Heart right ventricle (tissue), 16 donors: ENCODE results near the gene WFDC5. TPM values are rescaled to one million over a fixed set of nuclear protein-coding genes. Genes with fewer than 3 reads are reported as not detected.

ENCODE experiments used
- ATAC-seq, 8 donors: fragments of 200-7000 bp; cut with Tn5 transposase; one replicate each; pipeline ENCODE4 v1.9.1; 2020; ENCODE audit warnings: mild to moderate bottlenecking in 8 of 8, moderate library complexity in 8 of 8, moderate number of reproducible peaks in 1 of 8
- DNase-seq, 2 donors: peaks; one replicate each; pipeline ENCODE4 v3.0.0-alpha.2; 2020
- H3K27ac ChIP-seq, 10 donors: fragments of 200-600 bp; sonication (generic) in 2 of 10; one replicate each; pipeline versions ENCODE4 v1.5.0 to v1.8.0; 2020 to 2022; ENCODE audit warnings: mild to moderate bottlenecking in 3 of 10
- H3K27me3 ChIP-seq, 7 donors: fragments of 200-600 bp; one replicate each; pipeline ENCODE4 v1.8.0; 2021 to 2022; ENCODE audit warnings: mild to moderate bottlenecking in 2 of 7
- H3K36me3 ChIP-seq, 9 donors: fragments of 200-600 bp; sonication (generic) in 1 of 9; one replicate each; pipeline versions ENCODE4 v1.5.0 to v1.8.0; 2020 to 2022; ENCODE audit warnings: mild to moderate bottlenecking in 2 of 9
- H3K4me1 ChIP-seq, 9 donors: fragments of 200-600 bp; sonication (generic) in 1 of 9; one replicate each; pipeline versions ENCODE4 v1.5.0 to v1.8.0; 2020 to 2022; ENCODE audit warnings: mild to moderate bottlenecking in 4 of 9
- H3K4me3 ChIP-seq, 10 donors: fragments of 200-600 bp; sonication (generic) in 2 of 10; one replicate each; pipeline versions ENCODE4 v1.5.0 to v1.8.0; 2020 to 2022; ENCODE audit warnings: mild to moderate bottlenecking in 7 of 10, moderate library complexity in 2 of 10
- H3K9me3 ChIP-seq, 11 donors: fragments of 200-600 bp in 10 of 11; sonication (generic) in 2 of 11; one replicate each; pipeline versions ENCODE4 v1.5.0 to v1.8.0; 2013 to 2022; ENCODE audit warnings: mild to moderate bottlenecking in 2 of 11, control low read depth in 1 of 11, moderate library complexity in 1 of 11
- CTCF ChIP-seq, 9 donors: fragments of 200-600 bp; sonication (generic) in 2 of 9; IDR thresholded peaks; one replicate each; pipeline versions ENCODE4 v1.5.0 to v1.8.0; 2021 to 2022; ENCODE audit warnings: antibody characterized with exemption in 9 of 9, mild to moderate bottlenecking in 5 of 9, moderate library complexity in 1 of 9
- WGBS, 2 donors: extraction: QIAGEN DNeasy Blood & Tissue Kit; methylation state at CpG; one replicate each; pipeline ENCODE4 v1.1.7; 2013; ENCODE audit warnings: inconsistent platforms in 1 of 2; 5-methylcytosine and 5-hydroxymethylcytosine counted together
- intact Hi-C, 10 donors: fragments of 100-400 bp; cut with DNase I; formaldehyde crosslinking; loops; one replicate each; pipeline versions ENCODE4 v1.11.1 to v1.14.2; 2022
- polyA plus RNA-seq, 2 donors: library from polyadenylated mRNA; stranded (reverse); fragments of 200-250 nt; gene quantifications; one replicate each; pipeline ENCODE4 v1.2.3, GENCODE V29; 2013
- total RNA-seq, 10 donors: library from RNA; stranded (reverse); fragmentation: NEBNext Ultra II Directional in 3 of 10; extraction: Animal tissue kit (Norgen Biotek cat#: 25700) in 3 of 10; gene quantifications; one replicate each; pipeline versions ENCODE4 v1.2.1 to v1.2.4, GENCODE V29; 2021 to 2023
- donor health status: Arrhythmogenic right ventricular cardiomyopathy.
- donor health status: ischemic (EF 13 %, LVEDD 7.1; RV severe dilation, severe dysfunction).
- donor health status: healthy with polysubstance abuse.
- donor health status: DM: no; HTN: yes; CAD: no.
- donor health status: DM: no; HTN: no; CAD: no.
- donor health status: ischemic (EF 25% LVEDD 6.9; RV normal size, moderate dysfunction).
- donor health status: ischemic (EF 25% LVEDD 5.7; RV mildly dilated, moderate dysfunction).
- donor health status: healthy.
- donor health status: DM: yes; HTN: yes; CAD: no.
- donor health status: Ischemic cardiomyopathy.
- donor health status: ischemic (EF 35%, LVEDD 5.7; RV mildly dilated, moderate dysfunction).
- donor health status: nonischemic (EF 11% LVEDD 7.7; RV severe dilation, severe dysfunction).
- donor health status: DM: yes; HTN: yes; CAD: no.
- donor health status: PGD.
- donor health status: ischemic (EF 29% LVEDD 5.4; RV normal size, mild dysfunction).
- donor health status: nonischemic (EF 23%, LVEDD 6.1; RV moderate dilation, normal function).

The WFDC5 gene
- total and polyA plus RNA-seq, 12 donors, result not detected

GRCh38 chr20:45103072-45103471 is 11.9 kb downstream of the WFDC5 start:
- no peak overlapping the region for H3K27ac ChIP-seq
- H3K4me3 ChIP-seq, result no peak overlapping the region
- no peaks in the 10 kb centered on the region for H3K9me3 ChIP-seq
- no peaks in the 10 kb centered on the region for H3K36me3 ChIP-seq
- TF ChIP-seq CTCF (IDR thresholded peaks at IDR 0.05), result no peak
- intact Hi-C loops, result no loop called here
- peaks cover 1 to 10% (median 2%) of the 10 kb centered on the region in 9 donors for H3K4me1 ChIP-seq
- DNase-seq (no peak), ATAC-seq (no peak)
- peaks cover 0 to 81% (median 55%) of the 10 kb centered on the region in 7 donors for H3K27me3 ChIP-seq
- 73 to 79% methylated on average over 2 of the region's 2 CpGs for WGBS, 2 donors

GRCh38 chr20:45101333-45101850 is 13.6 kb downstream of the WFDC5 start:
- 68 to 73% methylated on average over 6 of the region's 6 CpGs for WGBS, 2 donors
- H3K36me3 ChIP-seq, result no peaks in the 10 kb centered on the region
- peaks cover 2 to 15% (median 7%) of the 10 kb centered on the region in 9 donors for H3K4me1 ChIP-seq
- no peak overlapping the region for H3K4me3 ChIP-seq
- intact Hi-C loops, result no loop called here
- no peak overlapping the region for H3K27ac ChIP-seq
- DNase-seq (no peak), ATAC-seq (no peak)
- peaks cover 0 to 88% (median 62%) of the 10 kb centered on the region in 7 donors for H3K27me3 ChIP-seq
- H3K9me3 ChIP-seq, result no peaks in the 10 kb centered on the region
- TF ChIP-seq CTCF (IDR thresholded peaks at IDR 0.05), result no peak

GRCh38 chr20:45100563-45101245 is 14.3 kb downstream of the WFDC5 start, which contains the start of gene KCNS1:
TSS of gene KCNS1 (minus strand) at chr20:45101127. CDS start at chr20:45099236, 1,891 bp downstream.
- DNase-seq, result no peak
- no peak for TF ChIP-seq CTCF (IDR thresholded peaks at IDR 0.05)
- WGBS, 2 donors, result 7% methylated on average over 38 of the region's 38 CpGs
- Histone ChIP-seq H3K27ac (no peak within 1 kb of the TSS), H3K27me3 (peaks cover 0 to 86% (median 67%) of the 10 kb centered on the region in 7 donors), H3K4me1 (peaks cover 2 to 15% (median 7%) of the 10 kb centered on the region in 9 donors), H3K9me3 (no peaks in the 10 kb centered on the region), H3K36me3 (no peaks in the 10 kb centered on the region), H3K4me3 (no peak within 1 kb of the TSS)
- ATAC-seq, result peak in 2 of 8 donors; percentile 20 to 21
- intact Hi-C loops, result no loop called here

GRCh38 chr20:45098103-45098773 is 16.7 kb downstream of the WFDC5 start:
- ATAC-seq, result peak in 1 of 8 donors; percentile 40
- intact Hi-C loops, result loop anchor here in 8 of 10 donors (5.0 to 10.0 kb wide), 4 partner anchors 51 to 86 kb away; no protein-coding TSS in a partner anchor

More at GRCh38 chr20:45098103-45098773, 16.7 kb downstream of the WFDC5 start:
- peak in 1 of 9 donors; percentile 4 for TF ChIP-seq CTCF (IDR thresholded peaks at IDR 0.05)
- WGBS, 2 donors, result 3 to 5% methylated on average over 91 of the region's 91 CpGs
- no peaks in the 10 kb centered on the region for H3K9me3 ChIP-seq
- H3K4me1 ChIP-seq, result peaks cover 2 to 15% (median 7%) of the 10 kb centered on the region in 9 donors
- H3K27ac ChIP-seq, result no peak overlapping the region
- peaks cover 0 to 73% (median 64%) of the 10 kb centered on the region in 7 donors for H3K27me3 ChIP-seq
- H3K4me3 ChIP-seq, result peak overlapping the region in 5 of 10 donors; percentile 1 to 38 (median 19)
- H3K36me3 ChIP-seq, result no peaks in the 10 kb centered on the region
- peak in 1 of 2 donors; percentile 26 for DNase-seq
